H9 (cell line): ENCODE data around the gene CPT1C. TPM values are rescaled to one million over a fixed set of nuclear protein-coding genes. Genes with fewer than 3 reads are reported as not detected.

ENCODE experiments used
- DNase-seq: peaks from one replicate; pipeline ENCODE4 v3.0.0-alpha.2; 2017
- H2AFZ ChIP-seq: one replicate; pipeline ENCODE4 v1.6.1; 2013; ENCODE audit warnings: mild to moderate bottlenecking, low read length, control low read depth, moderate library complexity
- H2AK5ac ChIP-seq: 2 replicates; pipeline ENCODE4 v1.6.1; 2013; ENCODE audit warnings: low read length, control low read depth, mixed read lengths; ENCODE audit not compliant: insufficient read length
- H2BK120ac ChIP-seq: one replicate; pipeline ENCODE4 v1.6.1; 2013; ENCODE audit warnings: low read depth, mild to moderate bottlenecking, low read length, control low read depth, inconsistent platforms; ENCODE audit not compliant: poor library complexity, severe bottlenecking
- H2BK12ac ChIP-seq: 2 replicates; pipeline ENCODE4 v1.6.1; 2013; ENCODE audit warnings: low read length, control low read depth, mixed read lengths, low read depth; ENCODE audit not compliant: insufficient read length
- H2BK15ac ChIP-seq: 2 replicates; pipeline ENCODE4 v1.6.1; 2013; ENCODE audit warnings: low read depth, low read length, control low read depth
- H2BK20ac ChIP-seq: one replicate; pipeline ENCODE4 v1.6.1; 2013; ENCODE audit warnings: low read depth, mild to moderate bottlenecking, low read length, control low read depth, inconsistent platforms; ENCODE audit not compliant: poor library complexity, severe bottlenecking
- H2BK5ac ChIP-seq: 2 replicates; pipeline ENCODE4 v1.6.1; 2013; ENCODE audit warnings: low read length, control low read depth, mixed read lengths; ENCODE audit not compliant: insufficient read length
- H3K14ac ChIP-seq: 2 replicates; pipeline ENCODE4 v1.6.1; 2013; ENCODE audit warnings: low read length, control low read depth; ENCODE audit not compliant: insufficient read depth
- H3K18ac ChIP-seq: 2 replicates; pipeline ENCODE4 v1.6.1; 2013; ENCODE audit warnings: low read depth, mild to moderate bottlenecking, mixed read lengths, low read length, control low read depth; ENCODE audit not compliant: insufficient read length
- H3K23ac ChIP-seq: 2 replicates; pipeline ENCODE4 v1.6.1; 2013; ENCODE audit warnings: low read length, control low read depth, mixed read lengths, low read depth; ENCODE audit not compliant: insufficient read length
- H3K23me2 ChIP-seq: 2 replicates; pipeline ENCODE4 v1.6.1; 2013; ENCODE audit warnings: low read depth, mild to moderate bottlenecking, mixed read lengths, low read length, control low read depth; ENCODE audit not compliant: insufficient read length, poor library complexity, severe bottlenecking
- H3K27ac ChIP-seq: 2 replicates; pipeline ENCODE4 v1.5.1; 2013; ENCODE audit warnings: low read length, control low read depth, mixed read lengths, low read depth; ENCODE audit not compliant: insufficient read length
- H3K27me3 ChIP-seq: 2 replicates; pipeline ENCODE4 v1.6.1; 2013; ENCODE audit warnings: low read length, control low read depth, inconsistent platforms; ENCODE audit not compliant: insufficient read depth
- H3K4ac ChIP-seq: 2 replicates; pipeline ENCODE4 v1.6.1; 2013; ENCODE audit warnings: low read depth, mild to moderate bottlenecking, control low read depth, inconsistent platforms, low read length, moderate library complexity
- H3K4me1 ChIP-seq: 2 replicates; pipeline ENCODE4 v1.6.1; 2013; ENCODE audit warnings: low read length, control low read depth, inconsistent platforms; ENCODE audit not compliant: insufficient read depth
- H3K4me2 ChIP-seq: 2 replicates; pipeline ENCODE4 v1.6.1; 2013; ENCODE audit warnings: low read length, control low read depth, mixed read lengths; ENCODE audit not compliant: insufficient read length, insufficient read depth
- H3K56ac ChIP-seq: 2 replicates; pipeline ENCODE4 v1.6.1; 2013; ENCODE audit warnings: low read depth, mild to moderate bottlenecking, mixed read lengths, low read length, control low read depth; ENCODE audit not compliant: insufficient read length
- H3K79me1 ChIP-seq: 2 replicates; pipeline ENCODE4 v1.6.1; 2013; ENCODE audit warnings: low read depth, mild to moderate bottlenecking, moderate library complexity, low read length, control low read depth, inconsistent platforms; ENCODE audit not compliant: insufficient read depth, poor library complexity, severe bottlenecking
- H3K79me2 ChIP-seq: 2 replicates; pipeline ENCODE4 v1.6.1; 2013; ENCODE audit warnings: low read length, control low read depth, inconsistent platforms; ENCODE audit not compliant: insufficient read depth
- H3K9ac ChIP-seq: 2 replicates; pipeline ENCODE4 v1.6.1; 2013; ENCODE audit warnings: low read length, control low read depth, mixed read lengths; ENCODE audit not compliant: insufficient read length; ENCODE audit errors: extremely low read depth
- H3K9me3 ChIP-seq: one replicate; pipeline ENCODE4 v1.6.1; 2013; ENCODE audit warnings: low read depth, low read length, inconsistent platforms; ENCODE audit not compliant: control insufficient read depth
- H3T11ph ChIP-seq: one replicate; pipeline ENCODE4 v1.6.1; 2013; ENCODE audit warnings: mild to moderate bottlenecking, low read length, control low read depth, inconsistent platforms
- H4K20me1 ChIP-seq: one replicate; pipeline ENCODE4 v1.6.1; 2013; ENCODE audit not compliant: control insufficient read depth, insufficient read length, insufficient read depth
- H4K5ac ChIP-seq: 2 replicates; pipeline ENCODE4 v1.6.1; 2013; ENCODE audit warnings: low read depth, mild to moderate bottlenecking, mixed read lengths, low read length, control low read depth; ENCODE audit not compliant: insufficient read length
- H4K8ac ChIP-seq: replicated peaks from 2 replicates; pipeline ENCODE4 v1.6.1; 2013; ENCODE audit warnings: low read length, control low read depth, mixed read lengths, low read depth; ENCODE audit not compliant: insufficient read length
- H4K91ac ChIP-seq: 2 replicates; pipeline ENCODE4 v1.6.1; 2013; ENCODE audit warnings: low read depth, mild to moderate bottlenecking, moderate library complexity, mixed read lengths, low read length, control low read depth; ENCODE audit not compliant: insufficient read length
- H3K27ac Mint-ChIP-seq, 3 experiments: 2 replicates in 2 of 3; 3 replicates in 1 of 3; pipeline ENCODE4 v1.8.0; 2020 to 2021; ENCODE audit warnings: mixed read lengths in 3 of 3, mild to moderate bottlenecking in 1 of 3, moderate library complexity in 1 of 3
- H3K27me3 Mint-ChIP-seq: 2 replicates; pipeline ENCODE4 v1.8.0; 2021; ENCODE audit warnings: low read depth, mild to moderate bottlenecking, moderate library complexity, mixed read lengths
- H3K36me3 Mint-ChIP-seq, 3 experiments: 2 replicates in 2 of 3; 3 replicates in 1 of 3; pipeline ENCODE4 v1.8.0; 2020 to 2021; ENCODE audit warnings: low read depth in 3 of 3, mixed read lengths in 3 of 3; ENCODE audit not compliant: insufficient read depth in 1 of 3
- H3K4me1 Mint-ChIP-seq, 2 experiments: 2 replicates each; pipeline ENCODE4 v1.8.0; 2020; ENCODE audit warnings: mixed read lengths in 2 of 2
- H3K4me3 Mint-ChIP-seq, 2 experiments: 2 replicates in 1 of 2; 3 replicates in 1 of 2; pipeline ENCODE4 v1.8.0; 2020 to 2021; ENCODE audit warnings: mild to moderate bottlenecking in 2 of 2, mixed read lengths in 2 of 2, moderate library complexity in 1 of 2
- H3K9me3 Mint-ChIP-seq, 2 experiments: 2 replicates in 1 of 2; 3 replicates in 1 of 2; pipeline ENCODE4 v1.8.0; 2020; ENCODE audit warnings: mild to moderate bottlenecking in 2 of 2, mixed read lengths in 2 of 2, moderate library complexity in 1 of 2
- WGBS: extraction: QIAGEN DNeasy Blood & Tissue Kit; methylation state at CpG from one replicate; pipeline ENCODE4 v1.1.7; 2013; ENCODE audit warnings: missing lambda C conversion rate, low lambda C conversion rate, mixed read lengths; ENCODE audit not compliant: insufficient read length; ENCODE audit errors: extremely low coverage; 5-methylcytosine and 5-hydroxymethylcytosine counted together
- total RNA-seq: library from RNA; stranded (reverse); gene quantifications from 2 replicates; pipeline ENCODE4 v1.2.1, GENCODE V29; 2021
- TF ChIP-seq, protein P1 (sequence below): fragments of 200-600 bp; sonication (generic); conservative IDR thresholded peaks from 3 replicates; pipeline ENCODE4 v1.8.0; 2021; ENCODE audit warnings: antibody characterized with exemption, mild to moderate bottlenecking

CPT1C gene
- total RNA-seq, 1 experiment from 2014 or later: 74.6 TPM

DNA sequence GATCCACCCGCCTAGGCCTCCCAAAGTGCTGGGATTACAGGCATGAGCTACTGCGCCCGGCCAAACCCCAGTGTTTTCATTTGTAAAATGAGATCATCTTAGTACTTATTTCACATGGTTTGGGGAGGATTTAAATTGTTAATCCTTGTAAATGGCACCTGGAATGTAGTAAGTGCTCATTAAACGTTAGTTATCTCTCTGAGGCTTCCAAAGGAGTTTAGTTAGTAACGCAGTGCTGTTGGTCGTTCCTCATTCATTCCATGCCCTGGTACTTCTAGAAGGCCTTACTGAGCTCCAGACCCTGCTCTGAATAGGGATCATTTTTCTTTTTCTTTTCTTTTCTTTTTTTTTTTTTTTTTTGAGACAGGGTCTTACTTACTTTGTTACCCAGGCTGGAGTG, 5.2 kb downstream of the CPT1C start:
- no peak overlapping the region for H2BK12ac ChIP-seq
- no peak overlapping the region for H2AFZ ChIP-seq
- TF ChIP-seq, protein P1, sequence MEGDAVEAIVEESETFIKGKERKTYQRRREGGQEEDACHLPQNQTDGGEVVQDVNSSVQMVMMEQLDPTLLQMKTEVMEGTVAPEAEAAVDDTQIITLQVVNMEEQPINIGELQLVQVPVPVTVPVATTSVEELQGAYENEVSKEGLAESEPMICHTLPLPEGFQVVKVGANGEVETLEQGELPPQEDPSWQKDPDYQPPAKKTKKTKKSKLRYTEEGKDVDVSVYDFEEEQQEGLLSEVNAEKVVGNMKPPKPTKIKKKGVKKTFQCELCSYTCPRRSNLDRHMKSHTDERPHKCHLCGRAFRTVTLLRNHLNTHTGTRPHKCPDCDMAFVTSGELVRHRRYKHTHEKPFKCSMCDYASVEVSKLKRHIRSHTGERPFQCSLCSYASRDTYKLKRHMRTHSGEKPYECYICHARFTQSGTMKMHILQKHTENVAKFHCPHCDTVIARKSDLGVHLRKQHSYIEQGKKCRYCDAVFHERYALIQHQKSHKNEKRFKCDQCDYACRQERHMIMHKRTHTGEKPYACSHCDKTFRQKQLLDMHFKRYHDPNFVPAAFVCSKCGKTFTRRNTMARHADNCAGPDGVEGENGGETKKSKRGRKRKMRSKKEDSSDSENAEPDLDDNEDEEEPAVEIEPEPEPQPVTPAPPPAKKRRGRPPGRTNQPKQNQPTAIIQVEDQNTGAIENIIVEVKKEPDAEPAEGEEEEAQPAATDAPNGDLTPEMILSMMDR: no peak
- no peaks in the 10 kb centered on the region for H4K20me1 ChIP-seq
- H3K27ac ChIP-seq: no peak overlapping the region
- no peak overlapping the region for H3K4ac ChIP-seq
- H3K4me3 Mint-ChIP-seq: no peak overlapping the region
- peaks cover 24 to 40% (median 32%) of the 10 kb centered on the region in 3 experiments for H3K36me3 Mint-ChIP-seq
- no peaks in the 10 kb centered on the region for H3K4me1 ChIP-seq
- H3K18ac ChIP-seq: no peak overlapping the region
- no peak overlapping the region for H2AK5ac ChIP-seq
- DNase-seq: no peak
- no peak overlapping the region for H3K23ac ChIP-seq
- no peak overlapping the region for H3K4me2 ChIP-seq
- no peak overlapping the region for H3K14ac ChIP-seq
- H3K27ac Mint-ChIP-seq: no peak overlapping the region
- H3K23me2 ChIP-seq: peaks cover 6% of the 10 kb centered on the region
- H3K4me1 Mint-ChIP-seq: peaks cover 0 to 7% of the 10 kb centered on the region in 2 experiments; a peak in 2 of 4 replicates
- no peaks in the 10 kb centered on the region; the same call in 1 of the 2 replicates for H3K27me3 Mint-ChIP-seq
- no peak overlapping the region for H2BK120ac ChIP-seq
- H4K91ac ChIP-seq: no peak overlapping the region
- H4K5ac ChIP-seq: no peak overlapping the region
- no peak overlapping the region for H3K9ac ChIP-seq
- H3K79me2 ChIP-seq: no peaks in the 10 kb centered on the region
- no peaks in the 10 kb centered on the region for H3K79me1 ChIP-seq
- no peak overlapping the region for H2BK5ac ChIP-seq
- no peak overlapping the region for H2BK15ac ChIP-seq
- H3K9me3 ChIP-seq: no peaks in the 10 kb centered on the region
- WGBS: no CpG with 5 or more reads among the region's 6 CpGs
- no peak overlapping the region for H3T11ph ChIP-seq
- H3K27me3 ChIP-seq: no peaks in the 10 kb centered on the region
- H2BK20ac ChIP-seq: no peak overlapping the region
- no peaks in the 10 kb centered on the region for H3K9me3 Mint-ChIP-seq
- H4K8ac ChIP-seq: no peak overlapping the region
- no peak overlapping the region for H3K56ac ChIP-seq
